GM12864 (cell line): ENCODE results near the gene MNT.

Experiments used
- DNase-seq: peaks from one replicate; pipeline ENCODE4 v3.0.0-alpha.2; 2011; ENCODE audit warnings: low read depth
- H3K4me3 ChIP-seq: 2 replicates; pipeline ENCODE4 v1.5.1; 2011; ENCODE audit warnings: mild to moderate bottlenecking, low read depth, low read length, control low read depth
- TF ChIP-seq, protein P1 (sequence below): IDR thresholded peaks from 2 replicates; pipeline ENCODE4 v1.5.1; 2011; ENCODE audit warnings: low read depth, mild to moderate bottlenecking, moderate library complexity, low read length, control low read depth, inconsistent platforms; ENCODE audit errors: missing control alignments

The MNT gene

DNA sequence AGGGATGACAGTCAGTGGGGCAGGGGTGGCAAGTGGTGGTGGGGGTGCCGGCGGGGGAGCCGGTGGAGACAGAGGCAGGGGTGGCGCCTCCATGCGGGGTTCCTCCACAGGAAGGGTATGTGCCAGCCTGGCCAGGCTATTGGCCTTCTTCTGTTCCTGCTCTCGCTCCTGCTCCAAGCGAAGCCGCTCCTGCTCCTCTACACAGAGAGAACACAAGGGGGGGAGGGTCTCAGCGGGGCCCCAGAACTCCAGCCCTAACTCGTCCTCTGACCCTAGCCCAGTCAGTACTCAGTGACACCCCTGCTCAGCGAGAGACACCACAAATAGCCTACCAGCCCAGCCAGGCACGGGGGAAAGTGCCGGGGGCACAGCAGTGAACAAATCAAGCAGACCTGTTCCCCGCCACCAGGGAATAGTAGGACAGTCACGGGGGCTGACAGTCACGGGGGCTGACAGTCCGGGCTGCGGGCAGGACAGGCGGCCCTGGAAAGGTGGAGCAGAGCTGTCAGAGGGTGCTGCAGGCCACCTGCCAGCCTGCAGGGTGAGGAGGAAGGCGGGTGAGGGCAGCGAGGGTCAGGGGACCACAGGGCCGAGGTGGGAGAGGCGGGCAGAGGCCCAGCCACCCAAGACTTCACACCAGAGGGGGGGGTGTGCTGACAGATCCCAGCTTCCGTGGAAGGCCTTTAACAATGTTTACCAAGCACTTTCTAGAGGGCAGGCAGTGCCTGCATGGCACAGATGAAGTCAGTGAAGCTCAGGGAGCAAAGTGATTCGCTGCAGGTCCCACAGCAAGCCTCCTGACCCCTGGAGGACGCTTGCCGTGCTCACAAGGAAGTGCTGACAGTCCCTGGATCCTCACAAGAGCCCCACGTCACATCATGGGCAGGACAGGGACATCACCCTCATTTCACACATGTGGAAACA lies 5.3 kb downstream of the MNT start:
- TF ChIP-seq, protein P1, sequence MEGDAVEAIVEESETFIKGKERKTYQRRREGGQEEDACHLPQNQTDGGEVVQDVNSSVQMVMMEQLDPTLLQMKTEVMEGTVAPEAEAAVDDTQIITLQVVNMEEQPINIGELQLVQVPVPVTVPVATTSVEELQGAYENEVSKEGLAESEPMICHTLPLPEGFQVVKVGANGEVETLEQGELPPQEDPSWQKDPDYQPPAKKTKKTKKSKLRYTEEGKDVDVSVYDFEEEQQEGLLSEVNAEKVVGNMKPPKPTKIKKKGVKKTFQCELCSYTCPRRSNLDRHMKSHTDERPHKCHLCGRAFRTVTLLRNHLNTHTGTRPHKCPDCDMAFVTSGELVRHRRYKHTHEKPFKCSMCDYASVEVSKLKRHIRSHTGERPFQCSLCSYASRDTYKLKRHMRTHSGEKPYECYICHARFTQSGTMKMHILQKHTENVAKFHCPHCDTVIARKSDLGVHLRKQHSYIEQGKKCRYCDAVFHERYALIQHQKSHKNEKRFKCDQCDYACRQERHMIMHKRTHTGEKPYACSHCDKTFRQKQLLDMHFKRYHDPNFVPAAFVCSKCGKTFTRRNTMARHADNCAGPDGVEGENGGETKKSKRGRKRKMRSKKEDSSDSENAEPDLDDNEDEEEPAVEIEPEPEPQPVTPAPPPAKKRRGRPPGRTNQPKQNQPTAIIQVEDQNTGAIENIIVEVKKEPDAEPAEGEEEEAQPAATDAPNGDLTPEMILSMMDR: no peak
- no peak for DNase-seq
- no peak overlapping the region for H3K4me3 ChIP-seq

DNA sequence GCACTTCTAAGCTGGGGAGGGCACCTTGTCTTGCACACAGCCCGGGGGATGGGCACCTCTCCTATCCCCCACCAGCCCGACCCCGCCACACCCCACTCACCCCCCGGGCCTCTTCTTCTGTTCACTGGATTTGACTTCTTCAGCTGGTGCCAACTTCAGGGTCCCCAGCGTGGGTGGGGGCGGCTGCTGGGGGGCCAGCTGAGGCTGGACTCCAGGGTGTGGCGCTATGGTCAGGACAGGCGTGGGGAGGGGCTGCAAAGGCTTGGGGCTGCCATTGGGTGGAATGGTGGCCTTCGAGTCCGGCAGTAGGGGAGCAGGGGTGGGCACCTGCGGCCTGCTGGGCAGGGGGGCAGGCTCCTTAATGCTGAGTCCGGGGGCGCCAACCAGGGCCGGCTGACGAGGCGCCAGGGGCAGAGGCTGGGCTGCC lies 6.1 kb downstream of the MNT start:
- TF ChIP-seq, protein P1: no peak
- H3K4me3 ChIP-seq: no peak overlapping the region
- DNase-seq: no peak

DNA sequence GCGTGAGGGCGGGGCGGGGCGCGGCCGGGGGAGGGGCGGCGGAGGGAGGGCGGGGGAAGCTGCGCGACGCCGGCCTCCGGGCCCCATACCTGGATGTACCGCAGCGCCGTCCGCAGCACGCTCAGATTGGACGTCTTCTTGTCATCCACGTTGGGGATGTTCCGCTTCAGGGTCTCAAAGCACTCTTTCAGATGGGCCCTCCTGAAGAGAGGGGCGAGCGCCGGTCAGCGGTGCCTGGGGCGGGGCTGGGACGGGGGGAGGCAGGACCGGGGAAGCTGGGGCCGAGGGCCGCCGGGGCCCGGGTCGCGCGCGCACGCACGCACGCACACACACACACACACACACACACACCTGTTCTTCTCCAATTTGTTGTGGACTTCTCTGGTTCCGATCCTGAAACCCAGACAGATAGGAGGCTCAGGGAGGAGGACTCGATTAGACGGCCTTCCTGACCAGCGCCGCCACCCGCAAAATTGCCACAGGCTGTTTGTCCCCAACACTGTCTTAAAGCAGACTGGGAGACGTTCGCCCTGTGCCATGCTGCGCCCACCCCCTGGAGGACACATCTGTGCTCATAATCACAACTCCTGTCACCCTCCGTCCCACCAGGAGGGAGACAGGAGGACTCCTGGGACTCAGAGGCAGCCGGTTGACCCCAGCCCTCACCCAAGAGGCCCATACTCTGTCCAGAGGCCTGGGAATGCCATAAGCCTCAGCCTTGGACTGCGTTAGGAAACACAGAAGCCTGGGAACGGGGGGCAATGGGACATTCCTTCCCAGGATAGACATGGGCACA lies 6.7 kb downstream of the MNT start:
- DNase-seq: no peak
- TF ChIP-seq, protein P1: no peak
- peak overlapping the region; percentile 43 for H3K4me3 ChIP-seq

DNA sequence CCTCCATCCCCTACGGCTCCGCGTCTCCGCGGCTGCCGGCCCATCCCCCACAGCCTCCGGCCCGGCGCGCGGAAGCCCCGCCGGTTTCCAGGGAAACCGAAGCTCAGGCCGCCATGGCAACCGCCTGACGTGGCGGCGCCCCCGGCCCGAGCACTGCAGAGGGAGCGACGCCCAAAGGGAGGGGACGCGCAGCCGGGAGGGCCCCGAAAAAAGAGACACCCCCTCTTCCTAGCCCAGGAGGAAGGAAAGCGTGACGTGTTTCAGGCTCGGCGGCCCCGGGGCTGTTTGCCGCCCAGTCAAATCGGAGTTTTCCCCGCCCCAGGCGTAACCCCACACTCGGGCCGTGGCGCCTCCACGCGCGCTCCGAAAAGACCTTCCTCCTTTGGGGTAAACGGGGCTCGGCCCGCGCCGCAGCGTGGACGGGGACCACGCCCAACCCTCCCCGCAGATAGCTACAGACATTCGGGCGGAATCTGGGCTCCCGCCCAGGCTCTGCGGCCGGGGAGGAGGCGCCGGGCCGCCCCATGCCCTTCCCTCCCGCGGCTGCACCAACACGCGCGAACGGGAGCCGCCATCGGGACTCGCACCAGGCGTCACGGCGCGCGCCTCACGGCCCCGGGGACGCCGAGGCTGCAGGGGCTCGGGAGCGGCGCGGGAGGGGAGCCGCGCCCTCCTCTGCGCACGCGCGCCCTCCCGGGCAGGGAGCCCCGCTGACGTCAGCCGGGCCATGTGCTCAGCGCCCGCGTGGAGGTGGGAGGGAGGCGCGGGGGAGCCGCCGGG lies 7.5 kb downstream of the MNT start:
- H3K4me3 ChIP-seq: peak overlapping the region; percentile 83
- DNase-seq: peak; percentile 40
- TF ChIP-seq, protein P1: no peak

DNA sequence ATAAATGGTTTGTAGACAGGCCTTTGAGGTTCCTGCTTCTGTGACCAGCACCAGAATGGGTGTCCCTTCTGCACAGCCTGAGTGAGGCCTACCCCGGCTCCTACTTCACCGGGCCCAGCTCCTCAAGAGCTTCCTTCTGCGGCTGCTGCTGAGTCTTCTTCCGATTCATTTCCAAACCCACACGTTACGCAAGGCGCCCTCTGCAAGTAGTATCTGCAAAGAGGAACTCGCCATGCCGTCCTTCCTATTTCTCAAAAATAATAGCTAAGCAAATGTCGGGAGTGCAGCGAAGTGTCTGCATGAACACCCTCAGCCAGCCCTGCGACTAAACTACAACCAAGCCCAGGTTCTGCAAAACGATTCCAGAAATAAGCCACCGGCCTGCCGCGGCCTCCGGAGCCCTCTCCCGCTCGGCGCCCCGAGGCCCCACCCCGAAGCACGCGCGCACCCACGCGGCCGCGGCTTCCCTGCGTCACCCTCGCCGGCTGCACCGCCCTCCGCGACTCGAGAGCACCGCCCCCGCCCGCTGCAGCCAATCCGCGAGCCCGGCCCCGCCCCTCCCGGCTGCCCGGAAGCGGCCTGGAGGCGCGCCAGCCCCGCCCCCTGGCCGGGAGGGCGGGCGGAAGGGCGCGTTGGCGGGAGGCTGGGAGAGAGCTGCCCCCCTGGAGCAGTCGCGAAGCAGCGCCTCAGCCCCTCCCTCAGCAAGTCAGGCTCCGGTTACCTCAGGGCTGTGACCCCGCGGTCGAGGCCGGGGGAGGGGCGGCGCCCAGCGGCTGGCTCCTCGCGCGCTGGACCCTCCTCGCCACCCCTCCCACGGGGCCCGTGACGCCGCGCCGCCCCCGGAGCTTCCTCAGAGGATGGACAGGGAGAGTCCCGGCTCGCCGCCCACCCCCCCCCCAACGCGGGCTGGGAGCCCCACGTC lies 8.3 kb downstream of the MNT start:
- TF ChIP-seq, protein P1: no peak
- H3K4me3 ChIP-seq: peak overlapping the region; percentile 83
- peak; percentile 65 for DNase-seq
